Measurements from ENCODE around the gene AP2A2.

The AP2A2 gene

GRCh38 chr11:925496-926301, at the start of gene AP2A2:
TSS of gene AP2A2 (plus strand) at chr11:925870. CDS start at chr11:926022, 152 bp downstream.
- DNase-seq (ENCODE audit: low spot score): peak; percentile 58
- no peak for FAIRE-seq

GRCh38 chr11:876545-876944, 49.1 kb upstream of the AP2A2 start:
- FAIRE-seq: no peak
- no peak for DNase-seq (ENCODE audit: low spot score)

- FAIRE-seq (no peak), DNase-seq (ENCODE audit: low spot score) (no peak)
Observed at GRCh38 chr11:877565-877964, 48.1 kb upstream of the AP2A2 start.

- DNase-seq (ENCODE audit: low spot score): no peak
- FAIRE-seq: no peak
Observed at GRCh38 chr11:880447-880846, 45.2 kb upstream of the AP2A2 start.

GRCh38 chr11:882596-882995, 43.1 kb upstream of the AP2A2 start:
- no peak for DNase-seq (ENCODE audit: low spot score)

GRCh38 chr11:883527-883926, 42.1 kb upstream of the AP2A2 start:
- no peak for FAIRE-seq
- no peak for DNase-seq (ENCODE audit: low spot score)

More at GRCh38 chr11:882596-882995, 43.1 kb upstream of the AP2A2 start:
- FAIRE-seq: no peak

- FAIRE-seq (no peak), DNase-seq (ENCODE audit: low spot score) (no peak)
Observed at GRCh38 chr11:884578-885070, 41.0 kb upstream of the AP2A2 start.

GRCh38 chr11:886568-886967, 39.1 kb upstream of the AP2A2 start:
- no peak for DNase-seq (ENCODE audit: low spot score)
- FAIRE-seq: no peak

GRCh38 chr11:887589-887988, 38.1 kb upstream of the AP2A2 start:
- DNase-seq (ENCODE audit: low spot score): no peak
- no peak for FAIRE-seq

GRCh38 chr11:888310-889212, 37.1 kb upstream of the AP2A2 start:
- DNase-seq (ENCODE audit: low spot score) (no peak), FAIRE-seq (no peak)

GRCh38 chr11:889257-889656, 36.4 kb upstream of the AP2A2 start:
- FAIRE-seq (no peak), DNase-seq (ENCODE audit: low spot score) (no peak)

GRCh38 chr11:889687-890475, 35.8 kb upstream of the AP2A2 start:
- no peak for FAIRE-seq
- no peak for DNase-seq (ENCODE audit: low spot score)

GRCh38 chr11:890794-891540, 34.7 kb upstream of the AP2A2 start:
- FAIRE-seq: no peak
- no peak for DNase-seq (ENCODE audit: low spot score)

GRCh38 chr11:893008-893654, 32.5 kb upstream of the AP2A2 start:
- DNase-seq (ENCODE audit: low spot score): no peak
- no peak for FAIRE-seq

GRCh38 chr11:894575-895201, 31.0 kb upstream of the AP2A2 start:
- no peak for FAIRE-seq
- DNase-seq (ENCODE audit: low spot score): no peak

- FAIRE-seq (no peak), DNase-seq (ENCODE audit: low spot score) (no peak)
Observed at GRCh38 chr11:895331-896110, 30.1 kb upstream of the AP2A2 start.

GRCh38 chr11:897253-898142, 28.2 kb upstream of the AP2A2 start:
- DNase-seq (ENCODE audit: low spot score) (no peak), FAIRE-seq (no peak)

- no peak for FAIRE-seq
- peak; percentile 7 for DNase-seq (ENCODE audit: low spot score)
Observed at GRCh38 chr11:898143-898511, 27.5 kb upstream of the AP2A2 start.

All from RCC 7860 (cell line).